Brain microvascular endothelial cell (primary cell): ENCODE measurements around the gene TAC4.

ENCODE experiments used
- DNase-seq: peaks from one replicate; pipeline ENCODE4 v3.0.0-alpha.2; 2020
- H3K27ac ChIP-seq: fragments of 250-450 bp; sonication (Bioruptor Pico); 2 replicates; pipeline ENCODE4 v1.5.1; 2020; ENCODE audit warnings: mild to moderate bottlenecking, moderate library complexity
- H3K27me3 ChIP-seq: fragments of 250-450 bp; sonication (Bioruptor Pico); replicated peaks from 2 replicates; pipeline ENCODE4 v1.5.1; 2020; ENCODE audit warnings: mild to moderate bottlenecking
- H3K36me3 ChIP-seq: fragments of 250-450 bp; sonication (Bioruptor Pico); replicated peaks from 2 replicates; pipeline ENCODE4 v1.5.1; 2020; ENCODE audit warnings: mild to moderate bottlenecking
- H3K4me3 ChIP-seq: 2 replicates; pipeline ENCODE4 v1.5.1; 2011; ENCODE audit warnings: low read depth, mild to moderate bottlenecking, control low read depth, low read length, moderate library complexity
- CTCF ChIP-seq: IDR thresholded peaks from 2 replicates; pipeline ENCODE4 v1.5.1; 2011; ENCODE audit warnings: low read depth, mild to moderate bottlenecking, moderate library complexity, low read length, control low read depth, inconsistent platforms; ENCODE audit errors: missing control alignments
- in situ Hi-C: cut with HindIII; loops from 2 replicates; pipeline ENCODE4 v1.10.0; 2017; ENCODE audit warnings: low sequenced_read_pairs, low pct_ligation_motif_present

The TAC4 gene

GRCh38 chr17:49862781-49863331 is 15.0 kb upstream of the TAC4 start:
- H3K27me3 ChIP-seq: peaks cover 12% of the 10 kb centered on the region
- in situ Hi-C loops: no loop called here
- H3K36me3 ChIP-seq: no peaks in the 10 kb centered on the region
- no peak for DNase-seq
- H3K27ac ChIP-seq: no peak overlapping the region
- no peak for TF ChIP-seq CTCF
- H3K4me3 ChIP-seq: no peak overlapping the region

GRCh38 chr17:49861150-49861884 is 13.4 kb upstream of the TAC4 start:
- peaks cover 11% of the 10 kb centered on the region for H3K27me3 ChIP-seq
- no peak overlapping the region for H3K4me3 ChIP-seq
- peak; percentile 87 for TF ChIP-seq CTCF
- no peaks in the 10 kb centered on the region for H3K36me3 ChIP-seq
- peak; percentile 19 for DNase-seq
- in situ Hi-C loops: no loop called here
- H3K27ac ChIP-seq: no peak overlapping the region

DNA sequence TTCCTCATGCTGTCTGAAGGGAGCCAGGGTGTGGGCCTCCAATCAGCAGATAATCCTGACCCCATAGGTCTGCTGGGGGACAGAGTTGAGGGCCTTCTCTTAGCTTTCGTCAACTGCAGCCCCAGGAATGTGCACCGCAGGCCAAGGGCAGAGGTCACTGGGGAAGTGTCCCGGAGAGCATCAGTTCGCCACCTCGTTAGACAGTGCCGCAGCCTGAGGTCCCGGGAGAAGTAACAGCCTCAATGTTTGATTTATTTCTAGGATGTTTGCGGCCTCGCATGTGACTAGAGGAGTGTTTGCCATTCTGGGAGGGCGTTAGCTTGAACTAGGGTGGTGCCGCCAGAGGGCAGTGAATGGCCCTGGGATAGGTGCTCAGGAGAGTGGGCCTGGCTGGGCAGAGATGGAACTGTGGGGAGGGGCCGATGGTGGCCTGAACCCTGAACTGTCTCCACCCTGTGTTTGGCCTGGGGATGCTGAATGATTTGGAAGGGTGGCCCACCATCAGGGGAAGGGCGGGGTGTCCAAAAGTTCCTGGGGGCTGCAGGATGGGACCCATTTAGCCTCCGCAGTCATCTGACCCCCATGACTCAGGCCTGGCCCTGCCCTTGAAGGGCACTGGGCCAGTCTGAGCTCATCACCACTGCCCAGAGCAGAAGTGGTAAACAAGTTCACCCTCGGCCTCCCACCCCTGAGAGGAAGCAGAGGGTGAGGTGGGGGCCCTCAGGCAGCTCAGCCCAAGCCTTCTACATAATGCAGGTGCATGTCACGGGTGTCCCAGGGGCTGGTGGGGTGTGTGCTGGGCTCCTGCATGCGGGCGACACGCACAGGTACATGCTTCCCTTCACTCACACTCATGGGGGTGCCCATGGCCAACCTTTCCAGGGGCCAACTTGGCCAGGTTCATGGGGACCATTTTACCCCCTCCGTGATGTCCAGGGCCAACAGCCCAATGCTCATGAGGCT is 12.4 kb upstream of the TAC4 start:
- Histone ChIP-seq H3K36me3 (no peaks in the 10 kb centered on the region), H3K27me3 (peaks cover 11% of the 10 kb centered on the region), H3K27ac (no peak overlapping the region), H3K4me3 (no peak overlapping the region)
- no peak for DNase-seq
- in situ Hi-C loops: no loop called here
- TF ChIP-seq CTCF: no peak

- Histone ChIP-seq H3K27ac (no peak overlapping the region), H3K4me3 (no peak overlapping the region), H3K27me3 (peaks cover 10% of the 10 kb centered on the region), H3K36me3 (no peaks in the 10 kb centered on the region)
- no peak for DNase-seq
- TF ChIP-seq CTCF: no peak
- in situ Hi-C loops: no loop called here
Observed at GRCh38 chr17:49858796-49859195, 10.9 kb upstream of the TAC4 start.

DNA sequence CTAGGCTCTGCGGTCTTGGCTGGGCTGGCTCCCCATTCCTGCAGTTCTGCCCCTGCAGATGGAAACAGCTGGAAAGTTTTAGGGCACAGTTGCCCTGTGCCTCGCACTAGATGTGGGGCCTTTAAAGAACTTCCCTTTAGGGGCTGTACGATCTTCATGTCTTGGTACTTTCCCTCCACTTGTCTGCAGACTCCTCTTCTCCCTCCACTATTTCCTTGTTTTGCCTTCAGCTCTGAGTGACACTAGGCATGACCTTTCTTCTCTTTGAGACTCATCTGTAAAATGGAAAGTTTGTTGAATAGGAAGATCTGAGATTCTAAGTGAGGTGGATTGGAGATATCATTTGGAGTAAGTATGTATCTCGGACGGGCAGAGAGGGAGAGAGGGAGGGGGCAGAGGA is 6.3 kb upstream of the TAC4 start:
- H3K27ac ChIP-seq: no peak overlapping the region
- in situ Hi-C loops: no loop called here
- no peaks in the 10 kb centered on the region for H3K36me3 ChIP-seq
- H3K27me3 ChIP-seq: peaks cover 4% of the 10 kb centered on the region
- H3K4me3 ChIP-seq: no peak overlapping the region
- TF ChIP-seq CTCF: no peak
- DNase-seq: no peak
